HG03439 (cell line): ENCODE measurements around the gene C8G.

ENCODE experiments used
- ATAC-seq: cut with Tn5 transposase; IDR thresholded peaks from one replicate; pipeline ENCODE4 v1.9.1; 2021; ENCODE audit warnings: mild to moderate bottlenecking, moderate library complexity; ENCODE audit not compliant: unreplicated experiment

The C8G gene

GRCh38 chr9:136944519-136945332, at the start of gene C8G, which contains the start of gene FBXW5:
C8G (plus strand) TSS chr9:136945243; CDS start chr9:136945321, 78 bp downstream.
FBXW5 (minus strand) TSS chr9:136944738; CDS start chr9:136944083, 655 bp downstream.
- peak; percentile 70 for ATAC-seq

DNA sequence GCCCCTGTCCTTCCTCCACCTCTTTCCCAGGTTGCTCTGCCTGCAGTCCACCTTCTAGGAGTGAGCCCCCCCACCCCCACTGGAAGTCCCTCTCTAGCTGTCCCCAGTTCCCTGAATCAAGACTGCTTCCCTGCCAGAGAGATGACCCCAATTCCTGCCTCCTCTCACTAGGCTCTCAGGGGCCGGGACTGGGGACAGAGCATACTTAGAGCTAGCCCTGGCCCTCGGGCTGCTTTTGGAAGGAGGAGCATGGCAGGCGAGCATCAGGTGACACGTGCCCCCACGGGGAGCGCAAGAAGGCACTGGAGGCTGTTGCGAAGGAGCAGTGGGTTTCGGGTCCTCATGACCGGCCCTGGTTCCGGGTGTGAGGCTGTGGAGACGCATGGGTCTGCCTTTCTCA, 49.0 kb upstream of the C8G start:
- no peak for ATAC-seq

DNA sequence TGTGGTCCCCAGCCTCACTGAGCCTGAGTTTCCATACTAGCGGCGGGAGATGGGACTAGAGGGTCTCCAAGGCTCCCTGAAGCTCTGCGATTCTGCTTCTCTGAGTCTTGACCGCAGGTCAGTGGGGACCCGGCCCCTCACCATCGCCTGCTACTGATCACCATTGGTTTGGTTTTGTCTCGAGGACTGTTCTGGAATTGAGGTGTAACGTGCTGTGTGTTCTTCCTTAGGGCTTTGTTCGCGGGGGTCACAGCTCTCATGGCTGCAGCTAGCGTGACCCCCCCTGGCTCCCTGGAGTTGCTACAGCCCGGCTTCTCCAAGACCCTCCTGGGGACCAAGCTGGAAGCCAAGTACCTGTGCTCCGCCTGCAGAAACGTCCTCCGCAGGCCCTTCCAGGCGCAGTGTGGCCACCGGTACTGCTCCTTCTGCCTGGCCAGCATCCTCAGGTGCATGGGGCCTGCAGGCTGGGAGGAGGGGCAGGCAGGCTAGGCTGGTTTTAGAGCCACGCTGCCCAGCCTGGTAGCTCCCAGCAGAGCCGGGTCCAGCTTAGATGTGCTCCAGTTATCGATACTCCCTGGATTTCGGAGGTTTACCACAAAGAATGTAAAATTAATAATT, 46.5 kb upstream of the C8G start:
- no peak for ATAC-seq

- no peak for ATAC-seq
Observed at GRCh38 chr9:136899196-136899595, 45.8 kb upstream of the C8G start.

DNA sequence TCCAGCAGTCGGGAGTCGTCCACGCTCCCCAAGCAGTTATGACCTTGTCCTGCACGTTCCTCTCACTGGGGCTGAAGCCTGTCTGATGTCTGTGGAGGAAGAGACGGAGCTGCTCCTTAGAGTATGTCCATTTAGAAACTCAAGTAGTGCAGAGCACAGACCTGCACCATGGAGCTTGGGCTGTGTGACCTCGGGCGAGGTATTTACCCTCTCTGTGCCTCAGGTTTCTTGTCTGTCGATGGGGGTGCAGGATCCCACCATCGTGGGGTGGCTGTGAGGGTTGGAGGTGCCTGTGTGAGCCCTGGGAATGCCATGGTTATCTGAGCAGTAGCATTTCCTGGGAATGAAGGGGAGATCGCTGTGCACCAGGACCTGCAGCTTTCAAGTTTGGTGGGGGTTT, 44.5 kb upstream of the C8G start:
- no peak for ATAC-seq

GRCh38 chr9:136900988-136901515, 44.0 kb upstream of the C8G start:
- no peak for ATAC-seq

DNA sequence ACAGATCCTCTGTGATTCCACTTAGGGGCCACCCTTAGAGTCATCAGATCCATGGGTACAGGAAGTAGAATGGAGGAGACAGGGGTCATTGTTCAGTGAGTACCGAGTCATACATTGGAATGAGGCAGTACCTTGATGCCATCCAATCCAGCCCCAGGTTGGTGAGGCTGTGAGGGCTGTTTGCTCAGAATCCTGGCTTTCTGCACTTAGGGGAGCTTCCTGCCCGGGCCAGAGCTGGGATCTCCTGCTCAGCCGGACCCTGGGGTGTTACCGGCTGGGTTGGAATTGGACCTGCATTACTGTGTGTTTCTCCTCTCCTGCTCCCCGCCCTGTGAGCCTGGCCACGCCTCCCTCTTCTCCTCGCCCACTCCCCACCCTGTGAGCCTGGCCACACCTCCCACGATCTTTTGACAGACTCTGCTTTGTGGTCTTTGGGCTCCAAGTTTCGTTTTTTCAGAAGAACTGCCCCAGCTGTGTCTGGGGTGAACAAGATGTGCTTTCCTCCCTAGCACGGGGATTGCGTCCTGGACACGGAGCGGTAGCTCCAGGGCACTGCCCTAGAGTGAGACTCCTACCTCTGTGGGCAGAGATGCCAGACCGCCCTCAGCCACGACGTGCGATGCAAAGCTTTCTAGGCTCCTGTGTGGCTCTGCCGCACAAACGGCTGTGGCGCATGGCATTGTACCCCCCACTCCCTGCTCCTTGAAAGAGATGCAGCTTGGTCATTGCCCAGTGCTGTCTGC, 43.4 kb upstream of the C8G start:
- ATAC-seq: peak; percentile 49

GRCh38 chr9:136902259-136902821, 42.7 kb upstream of the C8G start:
- peak; percentile 47 for ATAC-seq

DNA sequence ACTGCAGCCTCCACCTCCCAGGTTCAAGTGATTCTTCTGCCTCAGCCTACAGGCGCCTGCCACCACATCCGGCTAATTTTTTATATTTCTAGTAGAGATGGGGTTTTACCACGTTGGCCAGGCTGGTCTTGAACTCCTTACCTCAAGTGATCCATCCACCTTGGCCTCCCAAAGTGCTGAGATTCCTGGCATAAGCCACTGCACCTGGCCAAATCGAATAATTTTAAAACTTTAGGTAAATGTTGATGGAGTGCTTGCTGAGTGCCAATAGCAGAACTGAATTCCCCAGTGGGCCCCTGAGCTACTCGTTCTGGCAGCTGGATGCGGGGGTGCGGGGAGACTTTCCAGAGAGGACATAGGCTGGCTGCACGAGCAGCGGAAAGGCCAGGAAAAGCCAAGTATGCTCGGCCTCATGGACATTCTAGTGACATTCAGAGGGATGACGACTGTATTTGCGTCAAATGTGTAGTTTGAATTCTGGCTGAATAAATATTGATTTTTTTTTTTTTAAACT, 41.9 kb upstream of the C8G start:
- ATAC-seq: no peak

DNA sequence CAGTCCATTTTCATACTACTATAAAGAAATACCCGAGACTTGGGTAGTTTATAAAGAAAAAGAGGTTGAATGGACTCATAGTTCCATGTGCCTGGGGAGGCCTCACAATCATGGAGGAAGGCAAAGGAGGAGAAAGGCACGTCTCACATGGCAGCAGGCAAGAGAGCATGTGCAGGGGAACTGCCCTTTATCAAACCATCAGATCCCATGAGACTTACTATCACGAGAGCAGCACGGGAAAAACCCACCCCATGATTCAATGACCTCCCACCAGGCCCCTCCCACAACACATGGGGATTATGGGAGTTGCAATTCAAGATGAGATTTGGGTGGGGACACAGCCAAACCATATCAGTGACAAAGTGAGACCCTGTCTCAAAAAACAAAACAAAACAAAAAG, 38.8 kb upstream of the C8G start:
- ATAC-seq: no peak

DNA sequence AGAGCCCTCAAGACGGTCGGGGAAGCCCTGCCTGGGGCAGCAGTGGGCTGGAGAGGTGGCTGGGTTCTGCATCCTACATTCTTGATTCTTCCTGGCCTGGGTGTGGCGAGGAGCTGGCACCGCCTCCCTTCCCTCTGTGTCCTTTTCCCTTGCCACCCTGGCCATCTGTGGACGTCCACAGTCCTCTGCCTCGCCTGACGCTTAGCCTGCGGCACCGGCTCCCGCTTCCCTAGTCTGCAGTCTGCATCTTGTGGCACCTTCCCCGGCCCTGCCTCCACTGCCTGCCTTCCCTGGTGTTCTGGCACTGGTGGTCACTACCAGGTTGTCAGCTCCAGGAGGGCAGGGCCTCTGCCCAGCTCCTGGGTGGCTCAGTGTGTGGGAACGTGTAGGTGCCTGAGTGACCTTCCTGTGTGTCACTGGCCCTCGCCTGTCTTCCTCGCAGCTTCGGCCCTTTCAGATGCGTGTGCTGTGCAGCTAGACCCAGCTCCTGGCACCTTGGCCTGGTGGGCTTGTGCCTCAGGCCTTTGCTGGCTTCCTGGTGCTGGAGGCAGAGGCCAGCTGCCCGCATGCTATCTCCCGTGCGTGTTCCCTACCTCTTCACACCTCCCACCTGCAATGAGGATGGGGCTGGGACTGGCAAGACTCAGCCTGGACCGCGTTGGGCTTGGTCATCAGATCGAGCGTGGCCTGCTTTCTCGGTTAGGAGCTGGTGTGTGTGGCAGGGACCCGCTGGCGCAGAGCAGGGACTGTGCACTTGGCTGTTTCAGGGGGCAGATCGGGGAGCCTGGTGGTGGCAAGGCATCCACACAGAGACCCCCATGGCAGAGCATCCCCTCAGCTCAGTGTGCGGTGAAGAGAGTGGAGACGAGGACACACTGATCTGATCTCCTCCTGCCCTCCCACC, 37.8 kb upstream of the C8G start:
- ATAC-seq: no peak

DNA sequence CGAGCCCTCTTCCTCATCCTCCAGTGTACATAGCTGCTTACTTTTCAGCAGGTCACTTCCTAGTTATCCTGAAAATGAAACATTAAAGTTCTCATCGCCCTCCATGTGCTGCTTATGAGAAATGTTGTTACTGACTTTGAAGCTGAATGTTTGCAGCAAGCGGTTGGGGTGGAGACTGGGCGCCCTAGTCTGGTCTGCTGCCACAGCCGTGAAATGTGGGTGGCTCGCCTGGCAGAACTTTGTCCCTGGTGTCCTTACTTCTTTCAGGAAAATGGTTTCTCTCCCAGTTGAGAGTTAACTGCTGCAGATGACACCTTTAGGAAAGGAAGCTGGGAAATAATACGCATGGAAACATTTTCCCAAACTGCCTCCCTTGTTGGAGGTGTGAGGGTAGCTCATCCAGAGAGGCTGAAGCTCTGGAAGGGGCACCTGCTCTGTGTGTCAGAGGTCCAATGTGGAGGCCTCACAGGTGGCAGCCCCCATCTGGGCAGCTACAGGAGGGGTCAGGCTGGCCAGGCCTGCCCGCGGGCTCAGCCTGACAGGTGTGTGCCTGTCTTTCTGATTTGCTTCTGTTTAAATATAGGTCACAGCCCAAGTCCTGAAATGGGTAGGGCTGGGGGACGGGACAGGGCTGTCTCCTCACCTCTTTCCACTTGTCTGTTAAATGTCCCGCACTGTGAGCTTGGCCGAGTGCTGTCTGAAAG, 34.7 kb upstream of the C8G start:
- ATAC-seq: no peak

DNA sequence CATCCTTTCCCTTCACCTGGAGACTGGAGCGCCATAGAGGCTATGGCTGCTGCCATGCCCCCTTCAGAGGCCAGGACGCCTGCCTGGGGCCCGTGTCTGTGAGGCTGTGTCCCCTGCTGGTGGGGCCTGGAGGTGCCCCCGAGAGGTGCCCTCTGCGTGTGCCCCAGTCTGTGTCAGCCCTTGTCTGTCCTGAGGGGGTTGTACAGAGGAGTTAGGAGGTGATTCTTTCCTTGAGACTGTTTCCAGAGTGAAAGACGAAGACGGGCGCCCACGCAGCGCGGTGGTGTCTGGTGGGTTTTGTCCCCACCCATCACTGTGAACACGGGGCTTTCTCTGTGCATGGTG, 34.2 kb upstream of the C8G start:
- no peak for ATAC-seq

DNA sequence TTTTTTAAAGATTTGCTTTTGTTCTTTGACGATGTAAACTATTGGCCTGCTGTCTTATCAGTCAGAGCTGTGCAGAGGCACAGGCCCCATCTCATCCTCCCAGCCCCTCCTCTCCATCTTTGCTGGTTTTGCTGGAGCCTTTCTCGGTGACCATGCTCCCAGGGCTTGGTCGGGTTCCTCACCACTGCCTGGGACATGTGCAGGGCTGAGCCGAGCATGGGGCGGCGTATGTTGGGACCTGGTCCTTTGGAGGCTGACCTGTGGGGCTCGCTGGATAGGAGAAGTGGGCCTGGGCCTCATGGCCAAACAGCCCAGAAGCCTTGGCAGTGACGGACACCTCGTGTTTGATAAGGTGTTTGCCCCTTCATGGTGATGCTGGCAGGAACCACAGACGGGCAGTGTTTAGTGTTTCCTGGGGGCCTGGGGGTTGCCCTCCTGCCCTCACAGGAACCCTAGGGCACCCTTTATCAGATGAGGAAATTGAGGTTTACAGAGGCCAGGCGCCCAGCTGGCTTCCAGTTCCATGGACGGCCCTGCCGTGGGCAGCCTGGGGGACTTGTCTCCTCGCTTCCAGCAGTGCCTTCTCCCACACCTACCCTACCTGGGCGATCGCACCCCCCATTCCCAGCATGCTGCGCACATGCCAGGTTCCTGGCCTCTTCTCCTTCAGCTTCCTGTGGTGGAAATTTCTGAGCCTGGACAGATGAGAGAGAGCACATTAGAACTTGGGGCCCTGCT, 31.2 kb upstream of the C8G start:
- ATAC-seq: no peak

DNA sequence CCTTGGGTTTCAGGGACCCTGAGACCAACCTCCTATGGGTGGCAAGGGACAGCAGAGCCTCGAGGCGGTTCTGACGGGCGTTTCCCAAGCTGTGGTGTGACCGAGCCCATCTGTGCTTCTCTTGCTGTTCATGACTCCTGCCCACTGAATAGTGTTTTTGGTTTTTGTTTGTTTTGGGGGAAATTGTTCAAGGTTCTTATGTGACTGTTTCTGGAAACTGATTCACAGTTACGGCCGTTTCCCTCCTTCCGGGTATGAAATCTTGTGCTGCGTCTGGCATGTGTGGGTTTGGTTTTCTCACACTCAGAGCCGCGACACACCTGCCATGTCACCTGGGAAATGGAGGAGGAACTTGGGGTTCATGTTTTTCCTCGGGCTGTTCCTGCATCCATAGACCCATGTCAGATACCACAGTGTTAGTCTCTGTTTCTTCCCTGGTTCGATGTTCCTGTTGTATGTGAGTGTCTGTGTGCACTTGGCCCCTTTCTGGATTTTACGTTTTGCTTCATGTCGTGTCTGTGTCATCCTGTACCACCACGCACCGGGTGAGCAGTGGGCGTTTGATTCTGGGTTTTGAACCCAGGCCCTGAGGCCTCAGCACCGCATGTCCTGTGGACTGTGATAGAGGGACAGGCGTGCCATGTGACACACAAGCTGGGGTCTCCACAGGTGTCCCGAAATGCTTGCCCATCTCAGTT, 29.3 kb upstream of the C8G start:
- no peak for ATAC-seq

GRCh38 chr9:136916330-136917184, 28.5 kb upstream of the C8G start:
- no peak for ATAC-seq

DNA sequence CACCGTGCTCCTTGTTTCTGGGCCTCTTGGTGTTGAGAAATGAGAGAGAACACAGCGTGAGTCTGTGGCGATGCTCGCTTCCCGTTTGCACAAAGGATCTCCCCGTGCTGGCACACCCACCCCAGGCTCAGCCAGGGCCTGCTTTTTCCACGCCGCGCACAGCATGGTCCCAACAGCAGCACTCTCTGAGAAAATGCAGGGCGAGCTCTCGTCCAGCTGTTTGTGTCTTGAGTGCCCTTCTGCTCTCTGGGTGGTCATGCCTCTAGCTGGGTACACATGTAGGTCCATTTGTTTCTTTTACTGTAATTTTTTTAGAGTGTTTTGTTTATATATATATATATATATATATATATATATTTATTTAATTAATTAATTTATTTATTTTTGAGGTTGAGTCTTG, 27.1 kb upstream of the C8G start:
- no peak for ATAC-seq
